GM12891 (cell line): Measurements from ENCODE around the gene RAD21L1.

Experiments
- POLR2A ChIP-seq: IDR thresholded peaks from 2 replicates; pipeline ENCODE4 v1.6.1; 2011; ENCODE audit warnings: low read depth, low read length, control low read depth
- POLR2AphosphoS5 ChIP-seq: IDR thresholded peaks from 2 replicates; pipeline ENCODE4 v1.6.1; 2011; ENCODE audit warnings: low read depth, low read length, control low read depth
- POU2F2 ChIP-seq: IDR thresholded peaks from 2 replicates; pipeline ENCODE4 v1.6.1; 2011; ENCODE audit warnings: low read depth, mild to moderate bottlenecking, control low read depth, low read length, moderate library complexity
- SPI1 ChIP-seq: IDR thresholded peaks from 2 replicates; pipeline ENCODE4 v1.6.1; 2011; ENCODE audit warnings: low read depth, low read length, control low read depth
- TAF1 ChIP-seq: IDR thresholded peaks from 2 replicates; pipeline ENCODE4 v1.6.1; 2011; ENCODE audit warnings: low read depth, low read length, control low read depth

DNA sequence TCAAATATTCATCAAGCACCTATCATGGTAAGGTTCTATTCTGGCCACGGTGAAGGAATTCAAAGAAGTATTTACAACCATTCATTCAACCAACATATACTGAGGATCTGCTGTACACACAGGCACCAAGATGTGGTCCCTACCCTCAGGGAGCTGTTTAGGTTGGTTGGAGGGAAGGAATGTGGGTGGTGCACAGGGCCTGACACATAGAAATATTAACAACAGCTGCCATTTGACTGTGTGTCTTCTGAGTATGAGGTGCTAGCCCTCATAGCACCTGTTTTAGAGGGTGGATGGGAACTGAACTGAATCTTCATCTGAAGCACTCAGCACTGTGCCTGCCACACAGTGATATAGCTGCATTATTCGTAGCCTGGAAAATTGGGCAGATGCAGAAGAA is 47.5 kb downstream of the RAD21L1 start:
- TF ChIP-seq POLR2AphosphoS5 (no peak), POLR2A (no peak), TAF1 (no peak), SPI1 (no peak), POU2F2 (no peak)
